Type B pancreatic cell (in vitro differentiated cells): ENCODE results near the gene XPO6. TPM values are rescaled to one million over a fixed set of nuclear protein-coding genes. Genes with fewer than 3 reads are reported as not detected.

Experiments used
- DNase-seq: peaks from one replicate; pipeline ENCODE4 v3.0.0; 2021; ENCODE audit warnings: mixed read lengths; ENCODE audit not compliant: unreplicated experiment; ENCODE audit errors: extremely low spot score
- H3K27ac Mint-ChIP-seq: 2 replicates; pipeline ENCODE4 v1.8.0; 2021; ENCODE audit warnings: mild to moderate bottlenecking, mixed read lengths
- H3K27me3 Mint-ChIP-seq: 2 replicates; pipeline ENCODE4 v1.8.0; 2021; ENCODE audit warnings: mixed read lengths
- H3K36me3 Mint-ChIP-seq: 2 replicates; pipeline ENCODE4 v1.8.0; 2021; ENCODE audit warnings: mixed read lengths
- H3K4me1 Mint-ChIP-seq: one replicate; pipeline ENCODE4 v1.8.0; 2021; ENCODE audit warnings: mixed read lengths; ENCODE audit not compliant: unreplicated experiment
- H3K4me3 Mint-ChIP-seq: 2 replicates; pipeline ENCODE4 v1.8.0; 2021; ENCODE audit warnings: mild to moderate bottlenecking, mixed read lengths
- H3K9me3 Mint-ChIP-seq: 2 replicates; pipeline ENCODE4 v1.8.0; 2021; ENCODE audit warnings: mixed read lengths
- CTCF ChIP-seq: fragments of 200-600 bp; sonication (generic); conservative IDR thresholded peaks from 2 replicates; pipeline ENCODE4 v1.5.0; 2021; ENCODE audit warnings: antibody characterized with exemption, mild to moderate bottlenecking
- total RNA-seq: library from RNA; stranded (reverse); gene quantifications from 2 replicates; pipeline ENCODE4 v1.2.1, GENCODE V29; 2021; ENCODE audit warnings: low replicate concordance

The XPO6 gene
- total RNA-seq, 1 donor from 2014 or later = 111 TPM

- H3K9me3 Mint-ChIP-seq = no peaks in the 10 kb centered on the region
- H3K27me3 Mint-ChIP-seq = no peaks in the 10 kb centered on the region
- no peak overlapping the region for H3K4me3 Mint-ChIP-seq
- no peak for TF ChIP-seq CTCF
- no peak for DNase-seq
- peak overlapping the region; percentile 87 for H3K27ac Mint-ChIP-seq
- peaks cover 51% of the 10 kb centered on the region for H3K4me1 Mint-ChIP-seq
- peaks cover 23% of the 10 kb centered on the region for H3K36me3 Mint-ChIP-seq
Observed at GRCh38 chr16:28192806-28193529, 18.8 kb downstream of the XPO6 start.

- peak overlapping the region; percentile 83 for H3K27ac Mint-ChIP-seq
- TF ChIP-seq CTCF = no peak
- peak overlapping the region; percentile 27 for H3K4me3 Mint-ChIP-seq
- H3K4me1 Mint-ChIP-seq = peaks cover 56% of the 10 kb centered on the region
- H3K9me3 Mint-ChIP-seq = no peaks in the 10 kb centered on the region
- DNase-seq = no peak
- no peaks in the 10 kb centered on the region for H3K27me3 Mint-ChIP-seq
- peaks cover 23% of the 10 kb centered on the region for H3K36me3 Mint-ChIP-seq
Observed at GRCh38 chr16:28191364-28191960, 20.3 kb downstream of the XPO6 start.

- Mint-ChIP-seq H3K27me3 (no peaks in the 10 kb centered on the region), H3K9me3 (no peaks in the 10 kb centered on the region), H3K4me3 (no peak overlapping the region), H3K36me3 (peaks cover 15% of the 10 kb centered on the region), H3K27ac (no peak overlapping the region), H3K4me1 (peaks cover 42% of the 10 kb centered on the region)
- DNase-seq = no peak
- TF ChIP-seq CTCF = no peak
Observed at GRCh38 chr16:28189245-28189644, 22.5 kb downstream of the XPO6 start.

- no peak overlapping the region for H3K4me3 Mint-ChIP-seq
- H3K9me3 Mint-ChIP-seq = no peaks in the 10 kb centered on the region
- peaks cover 19% of the 10 kb centered on the region for H3K36me3 Mint-ChIP-seq
- H3K4me1 Mint-ChIP-seq = peaks cover 41% of the 10 kb centered on the region
- no peak for DNase-seq
- H3K27me3 Mint-ChIP-seq = no peaks in the 10 kb centered on the region
- no peak overlapping the region for H3K27ac Mint-ChIP-seq
- no peak for TF ChIP-seq CTCF
Observed at GRCh38 chr16:28188085-28188916, 23.5 kb downstream of the XPO6 start.

- Mint-ChIP-seq H3K4me3 (no peak overlapping the region), H3K9me3 (no peaks in the 10 kb centered on the region), H3K36me3 (peaks cover 19% of the 10 kb centered on the region), H3K4me1 (peaks cover 36% of the 10 kb centered on the region), H3K27ac (no peak overlapping the region), H3K27me3 (no peaks in the 10 kb centered on the region)
- TF ChIP-seq CTCF = no peak
- no peak for DNase-seq
Observed at GRCh38 chr16:28187595-28188004, 24.2 kb downstream of the XPO6 start.
